H1 (cell line): Measurements from ENCODE around the gene MAN1C1. TPM values are rescaled to one million over a fixed set of nuclear protein-coding genes. Genes with fewer than 3 reads are reported as not detected.

Source experiments
- CTCF ChIA-PET: fragments of 300-600 bp; sonication (Branson Sonifier 250); formaldehyde crosslinking; loops from one replicate; lab custom pipeline; 2021; ENCODE audit not compliant: partially characterized antibody; lab: Charles Lee
- POLR2A ChIA-PET: fragments of 300-600 bp; sonication (Branson Sonifier 250); formaldehyde crosslinking; loops from one replicate; lab custom pipeline; 2021; ENCODE audit warnings: inconsistent platforms; ENCODE audit not compliant: partially characterized antibody; lab: Charles Lee
- DNase-seq, 2 experiments: peaks; one replicate each; pipeline versions ENCODE4 v3.0.0 to v3.0.0-alpha.2; 2010 to 2022; ENCODE audit warnings: low spot score in 2 of 2, low read depth in 1 of 2, mixed read lengths in 1 of 2
- FAIRE-seq: peaks from 2 replicates; lab custom pipeline; 2011; peaks lifted over from hg19 to GRCh38; lab: Jason Lieb, UNC
- H2AFZ ChIP-seq: 2 replicates; pipeline ENCODE4 v1.8.1; 2012; ENCODE audit warnings: low read length, inconsistent platforms
- H2AK5ac ChIP-seq: 2 replicates; pipeline ENCODE4 v1.6.1; 2013; ENCODE audit warnings: low read depth, low read length
- H2BK120ac ChIP-seq: replicated peaks from 2 replicates; pipeline ENCODE3; 2013; ENCODE audit warnings: low read depth, low read length, inconsistent platforms
- H2BK12ac ChIP-seq: 2 replicates; pipeline ENCODE4 v1.6.1; 2013; ENCODE audit warnings: low read depth, low read length
- H2BK15ac ChIP-seq: 2 replicates; pipeline ENCODE4 v1.6.1; 2013; ENCODE audit warnings: low read length
- H2BK20ac ChIP-seq: 2 replicates; pipeline ENCODE4 v1.6.1; 2013; ENCODE audit warnings: low read length
- H2BK5ac ChIP-seq: 2 replicates; pipeline ENCODE4 v1.6.1; 2013; ENCODE audit warnings: low read depth, low read length
- H3K14ac ChIP-seq: 2 replicates; pipeline ENCODE4 v1.6.1; 2013; ENCODE audit warnings: inconsistent platforms; ENCODE audit not compliant: insufficient read length
- H3K18ac ChIP-seq: 2 replicates; pipeline ENCODE4 v1.6.1; 2013; ENCODE audit warnings: low read length; ENCODE audit errors: extremely low read depth
- H3K23ac ChIP-seq: 2 replicates; pipeline ENCODE4 v1.6.1; 2013; ENCODE audit warnings: inconsistent platforms; ENCODE audit not compliant: insufficient read length
- H3K23me2 ChIP-seq: 2 replicates; pipeline ENCODE4 v1.6.1; 2013; ENCODE audit warnings: low read depth, low read length
- H3K27ac ChIP-seq: 2 replicates; pipeline ENCODE4 v1.6.1; 2011; ENCODE audit warnings: low read depth, low read length, inconsistent platforms
- H3K27me3 ChIP-seq, 4 experiments: replicated peaks in 1 of 4; 1 replicate in 1 of 4; 2 replicates in 3 of 4; pipeline versions ENCODE4 v1.6.1 to v1.8.1; 2011 to 2013; ENCODE audit warnings: low read length in 3 of 4, mild to moderate bottlenecking in 3 of 4, inconsistent platforms in 2 of 4, mixed read lengths in 2 of 4, moderate library complexity in 1 of 4; ENCODE audit not compliant: control insufficient read depth in 3 of 4, insufficient read depth in 3 of 4; ENCODE audit errors: extremely low read depth in 1 of 4
- H3K36me3 ChIP-seq, 4 experiments: 2 replicates each; pipeline versions ENCODE4 v1.6.1 to v1.8.1; 2011 to 2013; ENCODE audit warnings: mild to moderate bottlenecking in 4 of 4, low read length in 3 of 4, moderate library complexity in 2 of 4, control low read depth in 1 of 4, inconsistent platforms in 1 of 4; ENCODE audit not compliant: insufficient read depth in 4 of 4, control insufficient read depth in 2 of 4
- H3K4ac ChIP-seq: replicated peaks from 2 replicates; pipeline ENCODE3; 2013; ENCODE audit warnings: low read length, low read depth, mixed read lengths, inconsistent platforms; ENCODE audit not compliant: insufficient read length
- H3K4me1 ChIP-seq, 4 experiments: replicated peaks in 1 of 4; 1 replicate in 1 of 4; 2 replicates in 3 of 4; pipeline versions ENCODE4 v1.6.1 to v1.8.1; 2011 to 2013; ENCODE audit warnings: low read length in 3 of 4, inconsistent platforms in 2 of 4, mixed read lengths in 1 of 4; ENCODE audit not compliant: insufficient read depth in 4 of 4, control insufficient read depth in 3 of 4
- H3K4me2 ChIP-seq, 2 experiments: 2 replicates each; pipeline versions ENCODE4 v1.6.1 to v1.8.1; 2011 to 2013; ENCODE audit warnings: low read depth in 2 of 2, low read length in 2 of 2, control low read depth in 1 of 2, inconsistent platforms in 1 of 2, mild to moderate bottlenecking in 1 of 2; ENCODE audit not compliant: insufficient read depth in 1 of 2
- H3K4me3 ChIP-seq, 4 experiments: fragments of 200-600, 300-600 bp in 1 of 4; sonication (generic), shearing (Covaris generic), sonication (Bioruptor Twin) in 1 of 4; 2 replicates each; pipeline versions ENCODE4 v1.5.1 to v1.8.1; 2011 to 2016; ENCODE audit warnings: low read length in 4 of 4, low read depth in 3 of 4, control low read depth in 2 of 4, inconsistent platforms in 2 of 4, mild to moderate bottlenecking in 2 of 4, mixed read lengths in 1 of 4, moderate library complexity in 1 of 4; ENCODE audit not compliant: insufficient read depth in 2 of 4; ENCODE audit errors: extremely low read depth in 1 of 4
- H3K56ac ChIP-seq: replicated peaks from 2 replicates; pipeline ENCODE3; 2013; ENCODE audit warnings: low read depth, mild to moderate bottlenecking, mixed read lengths, low read length, inconsistent platforms; ENCODE audit not compliant: insufficient read length
- H3K79me1 ChIP-seq: 2 replicates; pipeline ENCODE4 v1.6.1; 2013; ENCODE audit warnings: low read depth, low read length, control low read depth
- H3K79me2 ChIP-seq, 2 experiments: 2 replicates each; pipeline versions ENCODE4 v1.6.1 to v1.8.1; 2012 to 2013; ENCODE audit warnings: low read length in 2 of 2, mild to moderate bottlenecking in 2 of 2, inconsistent platforms in 1 of 2; ENCODE audit not compliant: insufficient read depth in 2 of 2, control insufficient read depth in 1 of 2
- H3K9ac ChIP-seq, 4 experiments: replicated peaks in 1 of 4; 1 replicate in 1 of 4; 2 replicates in 3 of 4; pipeline versions ENCODE4 v1.6.1 to v1.8.1; 2011 to 2013; ENCODE audit warnings: low read depth in 3 of 4, low read length in 3 of 4, control low read depth in 2 of 4, mild to moderate bottlenecking in 2 of 4, moderate library complexity in 2 of 4, inconsistent platforms in 1 of 4; ENCODE audit errors: extremely low read depth in 1 of 4
- H3K9me3 ChIP-seq, 2 experiments: 2 replicates each; pipeline versions ENCODE4 v1.6.1 to v1.8.1; 2012 to 2013; ENCODE audit warnings: mild to moderate bottlenecking in 2 of 2, moderate library complexity in 2 of 2, control low read depth in 1 of 2, inconsistent platforms in 1 of 2, low read depth in 1 of 2, low read length in 1 of 2, mixed read lengths in 1 of 2; ENCODE audit not compliant: insufficient read depth in 2 of 2
- H4K20me1 ChIP-seq, 2 experiments: replicated peaks in 1 of 2; 2 replicates each; pipeline versions ENCODE3 to v1.8.1; 2011 to 2013; ENCODE audit warnings: inconsistent platforms in 2 of 2, low read length in 2 of 2, mild to moderate bottlenecking in 1 of 2; ENCODE audit not compliant: insufficient read depth in 2 of 2, control insufficient read depth in 1 of 2
- H4K5ac ChIP-seq: 2 replicates; pipeline ENCODE4 v1.6.1; 2013; ENCODE audit warnings: low read length, low read depth, mixed read lengths, inconsistent platforms; ENCODE audit not compliant: insufficient read length
- H4K8ac ChIP-seq: 2 replicates; pipeline ENCODE4 v1.8.0; 2013; ENCODE audit warnings: mild to moderate bottlenecking, moderate library complexity, low read length, inconsistent platforms; ENCODE audit not compliant: insufficient read depth; ENCODE audit errors: extremely low read depth
- H4K91ac ChIP-seq: replicated peaks from 2 replicates; pipeline ENCODE3; 2013; ENCODE audit warnings: low read length, mixed read lengths, inconsistent platforms; ENCODE audit not compliant: insufficient read length
- NRF1 ChIP-seq: IDR thresholded peaks from 2 replicates; pipeline ENCODE4 v1.6.1; 2011; ENCODE audit warnings: mild to moderate bottlenecking, low read depth, low read length, improper control_type of control experiment
- RFX5 ChIP-seq: IDR thresholded peaks from 2 replicates; pipeline ENCODE4 v1.6.1; 2011; ENCODE audit warnings: low read depth, low read length, improper control_type of control experiment, borderline replicate concordance
- RXRA ChIP-seq: IDR thresholded peaks from 2 replicates; pipeline ENCODE4 v1.6.1; 2011; ENCODE audit warnings: low read depth, mild to moderate bottlenecking, low read length, moderate library complexity; ENCODE audit not compliant: insufficient read depth
- SP1 ChIP-seq: IDR thresholded peaks from 2 replicates; pipeline ENCODE4 v1.6.1; 2011; ENCODE audit warnings: low read depth, low read length
- ZNF274 ChIP-seq: IDR thresholded peaks from 2 replicates; pipeline ENCODE4 v1.7.0; 2012; ENCODE audit warnings: low read length, borderline replicate concordance; ENCODE audit errors: extremely low read depth
- WGBS, 2 experiments: shearing (Covaris generic) in 1 of 2; methylation state at CpG; one replicate each; pipeline versions ENCODE4 v1.1.6 to v1.1.7; 2013 to 2015; ENCODE audit warnings: low lambda C conversion rate in 2 of 2, mixed read lengths in 2 of 2, inconsistent platforms in 1 of 2, low coverage in 1 of 2, missing lambda C conversion rate in 1 of 2; ENCODE audit not compliant: insufficient replicate concordance in 2 of 2, insufficient coverage in 1 of 2, insufficient read length in 1 of 2; ENCODE audit errors: extremely low coverage in 1 of 2, missing lambda C conversion rate in 1 of 2; 5-methylcytosine and 5-hydroxymethylcytosine counted together
- polyA plus RNA-seq, 7 experiments: library from polyadenylated mRNA; depleted of rRNA in 3 of 7; stranded (reverse) in 5 of 7; unstranded in 2 of 7; fragments of >200 nt in 5 of 7; fragments of 200-250 nt in 2 of 7; gene quantifications; 1 replicate in 5 of 7; 2 replicates in 1 of 7; 4 replicates in 1 of 7; pipeline versions ENCODE4 v1.2.1 to v1.2.3, GENCODE V29; 2011 to 2013; ENCODE audit warnings: missing spikeins in 2 of 7, mixed read lengths in 2 of 7
- total RNA-seq: library from RNA; stranded (reverse); fragmentation: NEBNext Ultra II Directional; extraction: Animal tissue kit (Norgen Biotek cat#: 25700); gene quantifications from 2 replicates; pipeline ENCODE4 v1.2.1, GENCODE V29; 2021
- TF ChIP-seq, protein P1 (sequence below), 3 experiments: IDR thresholded peaks; 1 replicate in 2 of 3; 2 replicates in 1 of 3; pipeline versions ENCODE4 v1.5.1 to v1.6.1; 2011; ENCODE audit warnings: low read length in 3 of 3, mild to moderate bottlenecking in 3 of 3, inconsistent platforms in 2 of 3, low read depth in 1 of 3, moderate library complexity in 1 of 3; ENCODE audit not compliant: insufficient read depth in 1 of 3; ENCODE audit errors: control extremely low read depth in 1 of 3

MAN1C1 gene
- total and polyA plus RNA-seq, 2 of the 8 experiments (the other 6 are each of a cell fraction or from before 2014, with no cell fraction given) = 7.8 to 15.2 TPM

DNA sequence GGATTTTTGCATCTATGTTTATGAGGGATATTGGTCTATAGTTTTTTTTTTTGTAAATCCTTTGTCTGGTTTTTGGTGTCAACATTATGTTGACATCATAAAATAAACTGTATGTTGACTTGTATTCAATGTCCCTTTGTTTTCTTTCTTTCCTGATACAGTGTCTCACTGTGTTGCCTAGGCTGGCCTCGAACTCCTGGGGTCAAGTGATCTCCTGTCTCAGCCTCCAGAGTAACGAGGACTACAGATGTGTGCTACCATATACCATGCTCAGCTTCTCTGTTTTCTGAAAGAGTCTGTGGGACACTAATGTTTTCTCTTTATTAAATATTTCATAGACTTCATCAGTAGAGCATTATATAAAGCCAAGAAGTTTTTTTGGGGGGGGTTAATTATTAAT, 18.3 kb downstream of the MAN1C1 start:
- no peak overlapping the region for H3K23ac ChIP-seq
- ChIA-PET POLR2A (no interaction called here), CTCF (interaction anchor here (0.6 kb wide), 1 partner anchor 342 kb away, joined by 5 read pairs; no protein-coding TSS in a partner anchor)
- H3K79me2 ChIP-seq = no peaks in the 10 kb centered on the region
- 0 out of 2 replicates have a peak, but pooled peaks cover 2% of the 10 kb centered on the region for H3K79me1 ChIP-seq
- H3K4me3 ChIP-seq = no peak overlapping the region
- DNase-seq (no peak), FAIRE-seq (no peak)
- no peaks in the 10 kb centered on the region for H3K23me2 ChIP-seq
- H3K9me3 ChIP-seq = peaks cover 3 to 4% of the 10 kb centered on the region in 2 experiments; a peak in 1 of 4 replicates
- no peak overlapping the region for H3K4ac ChIP-seq
- no peak overlapping the region for H4K5ac ChIP-seq
- H3K14ac ChIP-seq = no peak overlapping the region
- no peak overlapping the region for H2BK15ac ChIP-seq
- no peaks in the 10 kb centered on the region for H3K4me1 ChIP-seq
- H2BK5ac ChIP-seq = no peak overlapping the region
- H3K27me3 ChIP-seq = no peaks in the 10 kb centered on the region
- H4K91ac ChIP-seq = no peak overlapping the region
- H3K56ac ChIP-seq = no peak overlapping the region
- H2AK5ac ChIP-seq = no peak overlapping the region
- H3K9ac ChIP-seq = no peak overlapping the region
- no peaks in the 10 kb centered on the region for H4K20me1 ChIP-seq
- 96% methylated on average over 2 of the region's 2 CpGs; no CpG with 5 or more reads in 1 of the 2 experiments for WGBS, 2 experiments
- no peak overlapping the region for H2BK12ac ChIP-seq
- H3K4me2 ChIP-seq = no peak overlapping the region
- TF ChIP-seq RFX5 (no peak), RXRA (no peak), ZNF274 (no peak), SP1 (no peak), NRF1 (no peak)
- TF ChIP-seq, protein P1, sequence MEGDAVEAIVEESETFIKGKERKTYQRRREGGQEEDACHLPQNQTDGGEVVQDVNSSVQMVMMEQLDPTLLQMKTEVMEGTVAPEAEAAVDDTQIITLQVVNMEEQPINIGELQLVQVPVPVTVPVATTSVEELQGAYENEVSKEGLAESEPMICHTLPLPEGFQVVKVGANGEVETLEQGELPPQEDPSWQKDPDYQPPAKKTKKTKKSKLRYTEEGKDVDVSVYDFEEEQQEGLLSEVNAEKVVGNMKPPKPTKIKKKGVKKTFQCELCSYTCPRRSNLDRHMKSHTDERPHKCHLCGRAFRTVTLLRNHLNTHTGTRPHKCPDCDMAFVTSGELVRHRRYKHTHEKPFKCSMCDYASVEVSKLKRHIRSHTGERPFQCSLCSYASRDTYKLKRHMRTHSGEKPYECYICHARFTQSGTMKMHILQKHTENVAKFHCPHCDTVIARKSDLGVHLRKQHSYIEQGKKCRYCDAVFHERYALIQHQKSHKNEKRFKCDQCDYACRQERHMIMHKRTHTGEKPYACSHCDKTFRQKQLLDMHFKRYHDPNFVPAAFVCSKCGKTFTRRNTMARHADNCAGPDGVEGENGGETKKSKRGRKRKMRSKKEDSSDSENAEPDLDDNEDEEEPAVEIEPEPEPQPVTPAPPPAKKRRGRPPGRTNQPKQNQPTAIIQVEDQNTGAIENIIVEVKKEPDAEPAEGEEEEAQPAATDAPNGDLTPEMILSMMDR (IDR thresholded peaks at IDR 0.05; ENCODE audit: control extremely low read depth in 1 of 3, insufficient read depth in 1 of 3, low read depth in 1 of 3, low read length in 3 of 3) = no peak
- H2BK120ac ChIP-seq = no peak overlapping the region
- H3K18ac ChIP-seq = no peak overlapping the region
- H4K8ac ChIP-seq = no peak overlapping the region
- H3K27ac ChIP-seq = no peak overlapping the region
- H3K36me3 ChIP-seq = no peaks in the 10 kb centered on the region
- no peak overlapping the region for H2BK20ac ChIP-seq
- H2AFZ ChIP-seq = no peak overlapping the region
